AML-193 (cell line): Measurements from ENCODE around the gene LMBR1L.
"Not testable (repeated sequence)": the region's sequence is repeated elsewhere in the genome, so short reads cannot be mapped to it uniquely, and the experiment has no call there.

Experiments
- DNase-seq, 2 experiments: peaks; one replicate each; lab custom pipeline; 2025; lab: John Stamatoyannopoulos, UW

Gene LMBR1L

DNA sequence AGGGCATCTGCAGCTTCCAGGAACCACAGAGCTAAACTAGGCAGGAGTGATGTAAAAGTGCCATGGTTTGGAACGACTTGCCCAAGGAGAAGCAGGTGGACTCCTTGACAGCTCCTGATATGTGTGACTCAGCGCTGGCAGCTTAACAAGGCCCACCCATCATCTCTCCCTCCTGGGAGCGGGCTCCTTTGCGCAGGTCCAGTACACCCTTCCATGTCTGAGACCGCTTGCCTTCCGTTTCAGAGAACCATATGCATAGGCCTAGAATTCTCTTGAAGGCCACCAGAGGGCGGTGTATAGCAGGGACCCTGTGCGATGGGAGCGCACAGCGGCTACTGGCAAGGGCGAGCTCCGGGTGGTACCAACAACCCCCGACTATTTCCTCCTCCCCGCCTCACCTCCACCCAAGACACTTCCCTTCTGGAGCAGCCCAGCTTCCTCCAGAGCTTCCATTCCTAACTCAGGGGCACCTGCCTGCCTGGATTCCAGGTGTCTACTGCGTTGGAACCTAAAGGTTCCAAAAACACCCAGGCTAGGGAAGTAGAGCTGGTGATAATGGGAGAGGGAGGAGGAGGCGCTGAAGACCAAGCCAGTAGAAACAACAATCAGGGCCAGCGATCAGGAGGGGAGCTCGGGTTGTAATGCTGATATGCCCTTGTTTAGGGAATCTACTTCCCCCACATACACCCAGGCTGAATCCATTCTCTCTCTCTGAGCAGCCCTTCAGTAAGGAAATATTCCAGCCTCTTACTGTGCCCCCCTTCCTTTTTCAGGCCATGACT lies 22.3 kb downstream of the LMBR1L start:
- DNase-seq = peak; percentile 79 to 81

DNA sequence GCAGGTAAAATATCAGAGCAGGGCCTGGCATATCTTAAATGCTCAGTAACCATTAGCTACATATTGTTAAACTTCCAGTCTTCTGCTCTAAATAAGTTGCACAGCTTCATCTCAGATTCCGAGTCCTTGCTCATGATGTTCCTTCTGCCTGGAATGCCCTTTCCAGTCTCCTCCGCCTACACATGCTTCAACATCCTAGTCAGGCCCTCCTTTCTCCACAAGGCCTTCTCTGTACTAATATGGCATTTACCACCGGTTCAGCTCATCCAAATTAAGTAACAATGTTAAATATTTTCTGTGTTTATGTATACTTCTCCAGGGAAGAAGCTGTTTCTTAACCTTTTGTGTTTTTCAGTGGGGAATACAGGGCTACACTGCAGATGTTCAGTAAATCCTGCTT lies 24.5 kb downstream of the LMBR1L start:
- no peak for DNase-seq

DNA sequence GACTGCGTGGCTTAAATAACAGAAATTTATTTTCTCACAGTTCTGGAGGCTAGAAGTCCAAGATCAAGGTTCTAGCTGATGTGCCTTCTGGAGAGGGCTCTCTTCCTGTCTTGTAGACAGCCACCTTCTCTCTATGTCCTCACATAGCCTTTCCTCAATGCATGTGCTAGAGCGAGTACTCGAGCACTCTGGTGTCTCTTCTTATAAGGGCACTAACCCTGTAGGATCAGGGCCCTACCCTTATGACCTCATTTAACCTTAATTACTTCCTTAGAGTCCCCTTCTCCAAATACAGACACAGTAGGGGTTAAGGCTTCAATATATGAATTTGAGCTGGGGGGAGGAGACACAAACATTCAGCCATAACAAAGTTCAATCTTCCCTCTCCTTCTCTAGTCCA lies 26.2 kb downstream of the LMBR1L start:
- DNase-seq = no peak

DNA sequence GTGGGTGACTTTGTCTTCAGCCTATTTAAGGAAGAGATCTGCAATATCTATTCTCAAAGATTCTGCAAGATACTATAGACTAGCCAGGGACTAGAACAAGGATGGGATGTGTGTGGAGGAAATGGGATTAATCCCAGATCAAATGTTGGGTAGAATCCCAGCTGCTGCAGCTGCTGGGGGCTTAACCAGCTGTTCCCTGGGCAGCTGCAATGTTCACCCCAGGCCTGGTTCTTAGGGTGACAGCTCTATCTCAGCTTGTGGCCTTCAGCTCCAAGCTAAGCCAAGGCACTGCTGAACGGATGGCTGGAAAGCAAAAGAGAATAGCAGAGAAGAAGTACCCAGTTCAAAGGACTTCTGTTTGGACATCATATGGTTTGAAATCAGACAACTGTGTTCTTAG lies 30.9 kb downstream of the LMBR1L start:
- DNase-seq = no peak

DNA sequence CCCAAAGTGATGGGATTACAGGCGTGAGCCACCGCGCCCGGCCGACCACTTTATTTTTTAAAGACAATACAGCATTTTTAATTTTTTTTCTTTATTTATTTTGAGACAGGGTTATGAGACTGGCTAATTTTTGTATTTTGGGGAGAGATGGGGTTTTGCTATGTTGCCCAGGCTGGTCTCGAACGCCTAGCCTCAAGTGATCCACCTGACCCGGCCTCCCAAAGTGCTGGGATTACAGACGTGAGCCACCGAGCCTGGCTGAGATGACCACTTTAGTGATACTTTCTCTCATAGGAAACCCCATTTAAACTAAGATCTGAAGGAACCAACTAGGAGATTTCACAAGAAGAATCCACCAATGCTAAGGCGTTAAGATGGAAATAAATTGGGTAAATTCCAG lies 39.7 kb downstream of the LMBR1L start:
- no peak for DNase-seq

DNA sequence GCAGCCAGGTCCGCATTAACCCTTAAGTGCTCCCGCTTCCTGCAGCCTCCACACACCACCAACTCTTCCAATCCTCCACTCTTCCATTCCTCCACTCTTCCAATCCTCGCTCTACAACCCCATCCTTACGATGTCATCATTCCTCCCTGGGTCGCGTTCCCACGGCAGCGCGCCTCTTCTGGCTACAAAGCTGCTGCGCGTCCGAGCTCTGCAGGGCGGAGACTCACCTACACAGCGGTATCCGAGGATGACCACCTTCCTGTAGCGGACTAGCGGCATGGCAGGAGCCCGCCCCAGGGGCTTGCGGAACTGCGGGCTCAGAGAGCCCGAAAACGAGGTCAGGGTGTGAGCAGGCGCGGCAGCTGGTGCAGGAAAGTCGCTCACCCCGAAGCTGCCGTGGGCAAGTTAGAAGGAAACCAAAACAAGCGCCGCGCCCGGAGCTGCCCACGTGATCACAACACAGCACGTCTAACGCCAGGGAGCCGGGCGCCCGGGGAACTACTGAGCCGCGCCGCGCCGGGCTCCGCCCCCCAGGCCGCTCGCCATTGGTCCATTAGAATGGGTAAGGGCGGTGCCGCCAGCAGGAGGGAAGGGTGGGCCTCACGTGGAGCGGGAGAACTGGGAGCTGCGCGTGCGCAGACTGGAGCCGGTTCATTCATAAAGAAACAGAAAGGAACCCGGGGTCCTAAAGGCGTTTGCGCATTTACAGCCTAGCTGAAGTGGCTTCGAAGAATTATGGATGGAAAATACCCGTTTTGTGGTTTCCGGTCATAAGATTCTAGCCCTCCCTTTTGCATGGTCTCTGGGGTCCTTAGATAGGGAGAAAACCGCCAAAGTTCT lies 40.9 kb downstream of the LMBR1L start, which contains the start of gene RHEBL1:
Gene RHEBL1, minus strand, starts transcription at position 473 of the 840 bp plus-strand sequence. Its CDS starts 194 bp downstream, at position 279.
- peak; percentile 97 to 98 for DNase-seq

DNA sequence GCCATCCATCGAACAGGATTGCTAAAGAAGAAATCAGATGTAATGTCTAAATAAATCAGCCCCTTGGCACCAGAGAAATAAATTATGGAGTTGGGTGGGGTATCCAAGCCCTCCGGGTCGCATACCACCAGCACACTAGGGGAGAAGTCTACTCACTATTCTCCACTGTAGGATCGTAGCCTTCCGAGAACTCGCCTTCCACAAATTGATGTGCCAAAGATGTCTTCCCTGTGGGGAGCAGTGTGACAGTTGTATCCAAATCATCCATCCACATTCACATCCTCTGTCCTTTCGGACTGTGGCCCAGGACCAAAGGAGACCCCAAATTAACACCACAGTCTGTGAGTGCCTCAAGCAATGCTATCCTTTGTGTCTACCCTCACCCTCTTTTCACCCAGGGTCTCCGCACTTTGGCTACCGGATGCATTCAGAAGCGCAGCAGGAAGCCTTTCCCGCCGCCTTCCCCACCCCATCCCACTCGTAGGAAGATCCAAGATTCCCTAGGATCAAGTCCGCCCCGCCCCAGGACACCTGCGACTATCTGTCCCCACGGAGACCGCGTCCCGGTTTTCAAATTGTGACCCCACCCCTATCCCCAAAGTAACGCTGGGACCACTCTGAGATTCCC lies 41.7 kb downstream of the LMBR1L start:
- DNase-seq = no peak

DNA sequence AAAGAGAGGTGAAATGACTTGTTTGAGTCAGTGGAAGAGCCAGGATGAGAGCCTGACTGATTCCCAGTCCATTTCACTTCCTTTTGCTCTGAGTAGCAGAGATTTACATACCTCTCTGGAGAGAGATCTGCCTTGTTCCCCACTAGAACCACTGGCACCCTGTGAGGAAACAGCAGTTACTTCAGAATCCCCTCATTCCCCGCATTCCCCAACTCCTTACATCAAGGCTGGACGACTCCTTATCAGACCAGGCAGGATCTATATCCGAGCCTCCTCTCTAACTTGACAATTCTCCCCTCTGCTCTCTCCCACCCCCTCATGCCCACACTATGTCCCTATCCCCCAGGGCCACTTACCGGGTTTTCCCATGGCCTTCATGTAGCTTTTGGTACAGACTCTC lies 44.5 kb downstream of the LMBR1L start:
- DNase-seq = no peak

DNA sequence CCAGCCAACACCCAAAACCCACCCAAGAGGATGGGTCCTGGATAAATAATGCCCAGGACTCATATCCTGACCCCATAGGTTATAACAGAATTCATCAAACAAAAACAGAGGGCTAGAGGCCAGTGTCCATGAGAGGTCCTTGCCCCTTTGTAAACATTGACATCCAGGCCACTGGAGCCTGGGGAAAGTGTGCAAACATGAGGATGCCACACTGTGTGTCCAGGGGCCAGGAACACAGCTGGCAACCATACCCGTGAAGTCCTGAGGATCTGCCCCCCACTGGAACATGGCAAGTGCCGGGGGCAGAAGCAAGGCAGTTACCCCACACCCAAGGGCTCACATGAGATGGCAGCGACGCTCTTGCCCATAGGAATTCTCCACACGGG lies 45.9 kb downstream of the LMBR1L start:
- DNase-seq = no peak

DNA sequence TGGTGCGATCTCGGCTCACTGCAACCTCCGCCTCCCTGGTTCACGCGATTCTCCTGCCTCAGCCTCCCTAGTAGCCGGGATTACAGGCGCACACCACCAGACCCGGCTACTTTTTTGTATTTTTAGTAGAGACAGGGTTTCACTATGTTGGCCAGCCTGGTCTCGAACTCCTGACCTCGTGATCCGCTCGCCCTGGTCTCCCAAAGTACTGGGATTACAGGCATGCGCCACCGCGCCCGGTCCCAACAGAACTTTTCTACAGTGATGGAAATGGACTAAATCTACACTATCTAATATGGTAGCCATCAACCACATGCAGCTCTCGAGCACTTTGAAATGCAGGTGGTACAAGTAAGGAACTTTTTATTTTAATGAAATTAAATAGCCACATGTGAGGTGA lies 48.7 kb downstream of the LMBR1L start:
- not testable (repeated sequence) for DNase-seq

DNA sequence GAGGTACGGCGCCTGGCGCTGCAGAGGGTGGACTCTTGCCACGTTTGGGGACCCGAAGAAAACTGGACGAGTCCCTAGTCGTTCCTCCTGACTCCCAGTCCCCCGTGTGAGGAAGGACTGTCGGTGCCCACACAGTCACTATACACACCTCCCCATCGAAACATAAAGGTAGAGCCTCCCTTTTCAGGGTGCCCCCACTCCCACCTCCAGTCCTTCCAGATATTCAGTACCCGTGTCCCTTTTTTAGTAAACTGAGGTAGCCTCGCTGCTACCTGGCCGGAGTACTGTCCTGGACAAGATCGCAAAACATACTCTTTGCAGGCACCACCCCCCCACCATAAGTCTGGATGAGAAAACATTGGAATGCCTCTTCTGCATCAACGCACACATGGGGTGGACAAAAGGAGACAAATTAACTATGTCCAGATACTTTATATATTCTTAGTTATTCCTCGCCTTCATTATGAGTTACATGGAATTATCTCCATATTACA lies 49.4 kb downstream of the LMBR1L start:
- no peak for DNase-seq

DNA sequence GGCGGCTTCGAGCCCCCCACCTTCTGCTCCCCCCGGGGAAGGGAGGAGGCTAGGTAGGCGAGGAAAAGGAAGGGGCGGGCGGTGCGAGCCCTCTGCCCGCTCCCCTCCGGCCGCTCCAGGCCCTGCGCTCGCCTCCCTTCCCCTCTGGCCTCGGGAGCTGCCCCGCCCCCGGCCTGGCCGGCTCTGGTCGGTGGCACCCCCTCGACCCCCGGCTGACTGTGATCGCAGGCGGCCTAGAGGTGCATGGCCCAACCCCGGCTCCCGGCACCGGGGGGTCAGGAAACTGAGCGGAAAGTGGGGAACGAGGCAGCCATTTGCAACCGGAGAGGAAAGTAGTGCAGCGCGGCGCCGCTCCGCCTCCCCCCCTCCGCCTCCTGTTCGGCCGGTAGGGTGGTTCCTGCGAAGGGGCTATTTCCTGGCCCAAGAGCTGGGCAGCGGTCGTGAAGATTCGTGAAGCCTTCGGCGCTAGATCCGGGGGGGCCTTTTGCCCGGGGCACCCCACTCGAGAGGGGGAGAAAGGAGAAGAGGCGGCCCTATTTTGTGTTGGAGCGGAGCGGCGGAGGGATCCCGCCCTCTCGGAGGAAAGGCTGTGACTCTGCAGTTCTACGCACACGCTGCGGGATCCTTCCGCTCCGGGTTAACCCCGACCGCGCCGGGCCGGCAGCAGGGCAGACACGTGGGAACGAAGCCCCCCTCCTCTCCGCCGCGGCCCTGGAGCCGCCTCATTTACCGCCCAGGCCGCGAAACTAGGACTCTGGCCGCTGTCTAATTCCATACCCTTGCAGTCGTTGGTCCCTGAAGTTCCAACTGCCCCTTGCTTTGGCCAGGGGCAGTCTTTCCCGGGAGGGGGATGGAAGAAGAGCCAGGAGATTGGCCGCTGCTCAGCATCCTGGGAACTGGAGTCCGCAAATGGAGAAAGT lies 50.1 kb downstream of the LMBR1L start, which contains the start of gene KMT2D:
Gene KMT2D, minus strand, starts transcription at position 558 of the 920 bp plus-strand sequence. CDS start 5,470 bp downstream, outside the sequence.
- DNase-seq = peak; percentile 82

DNA sequence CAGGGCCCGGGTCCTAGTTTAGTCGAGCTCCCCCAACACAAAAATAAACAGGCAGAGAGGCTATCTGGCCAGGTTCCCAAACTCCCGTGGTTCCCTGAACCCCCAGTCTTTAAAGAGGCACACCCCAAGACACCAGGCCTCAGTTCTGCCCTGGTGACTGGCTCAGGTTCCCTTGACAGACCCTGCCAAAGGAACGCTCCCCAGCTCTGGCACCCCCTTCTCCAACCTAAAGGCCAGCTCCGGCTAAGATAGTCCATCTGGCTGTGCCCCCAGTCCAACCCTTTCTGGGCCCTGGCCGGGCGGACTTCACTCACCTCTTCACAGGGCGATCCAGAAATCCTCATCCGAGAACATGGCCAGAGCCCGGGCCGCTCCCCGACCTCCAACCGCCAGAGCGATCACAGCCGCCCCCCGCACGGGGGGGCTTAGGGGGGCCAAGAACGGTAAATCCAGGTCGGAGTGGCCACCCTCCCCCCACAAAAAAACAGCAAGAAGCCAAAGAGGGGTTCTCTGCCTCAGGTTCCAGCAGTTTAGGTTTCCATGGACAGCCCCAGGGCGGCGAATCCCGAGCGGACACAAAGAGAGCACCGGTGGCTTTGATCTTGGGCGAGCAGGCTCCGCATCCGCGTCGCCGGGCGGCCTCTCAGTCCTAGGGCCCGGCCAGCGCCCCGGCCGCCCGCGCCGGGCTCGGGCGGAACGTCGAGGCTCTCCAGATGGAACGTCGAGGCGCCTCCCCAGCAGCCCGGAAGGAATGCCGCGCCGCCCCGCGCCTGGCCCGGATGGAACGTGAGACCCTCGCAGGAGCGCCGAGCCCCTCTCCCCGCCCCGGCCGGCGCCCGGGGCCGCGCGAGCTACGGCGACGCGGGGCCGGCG lies 51.1 kb downstream of the LMBR1L start:
- DNase-seq = no peak

DNA sequence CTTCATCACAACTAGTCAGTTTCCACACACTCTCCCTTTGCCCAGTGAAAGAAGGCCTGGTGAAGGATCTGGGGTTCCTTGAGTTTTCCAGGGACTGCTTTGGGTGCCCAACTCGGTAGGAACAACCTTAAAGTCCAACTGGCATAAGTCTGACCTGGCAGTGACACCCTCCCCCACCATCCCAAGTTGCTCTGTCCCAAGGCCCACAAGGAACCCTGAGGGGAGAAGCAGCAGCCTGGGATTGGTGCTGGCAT lies 51.7 kb downstream of the LMBR1L start:
- DNase-seq = no peak

DNA sequence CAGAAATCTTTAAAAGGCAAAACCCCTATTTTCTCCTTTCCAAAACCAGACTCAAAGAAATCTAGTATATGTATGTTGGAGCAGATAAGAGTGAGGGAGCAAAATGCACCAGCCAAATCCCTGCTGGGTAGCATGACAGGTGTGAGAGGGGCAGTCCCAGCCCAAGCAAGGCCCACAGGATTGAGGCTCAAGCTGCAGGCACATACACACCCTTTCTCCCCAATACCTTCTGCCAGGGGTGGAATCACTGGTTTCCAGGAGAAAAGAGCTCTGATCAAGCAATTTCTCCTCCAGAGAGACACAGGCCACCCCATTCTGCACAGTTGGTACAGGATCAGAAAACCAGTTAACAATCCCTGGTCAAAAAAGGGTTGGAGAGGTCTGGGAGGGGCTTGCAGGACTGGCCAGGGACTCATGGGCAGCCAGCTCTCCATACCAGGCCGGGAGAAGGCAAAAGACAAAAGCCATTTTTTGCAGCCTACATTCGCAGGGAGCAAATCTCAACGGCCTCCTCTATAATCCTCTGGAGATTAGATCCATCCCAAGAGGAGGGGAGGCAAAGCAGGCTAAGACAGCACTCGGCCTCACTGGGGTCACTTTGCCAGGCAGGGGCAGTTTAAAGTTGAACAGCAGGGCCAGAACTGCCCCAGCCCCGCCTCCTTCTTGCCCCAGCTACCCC lies 52.1 kb downstream of the LMBR1L start:
- no peak for DNase-seq

DNA sequence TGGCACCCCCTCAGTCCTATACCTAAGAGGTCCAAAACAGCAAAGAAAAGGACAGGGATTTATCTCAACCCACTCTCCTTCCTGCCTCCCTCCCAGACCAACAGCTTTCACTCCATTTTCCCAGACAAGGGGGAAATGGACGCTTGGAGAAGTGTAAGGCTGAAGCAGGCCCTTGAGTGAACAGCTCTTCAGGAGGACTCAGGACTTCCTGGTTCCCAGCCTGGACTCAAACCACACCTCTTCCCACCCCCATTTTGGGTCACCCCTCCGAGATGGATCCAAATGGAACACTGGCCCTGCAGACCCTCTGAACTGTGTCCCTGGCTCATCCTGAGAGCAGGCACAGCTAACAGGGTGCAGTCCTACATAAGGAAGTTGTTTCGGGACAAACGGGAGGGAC lies 52.8 kb downstream of the LMBR1L start:
- peak; percentile 17 to 30 for DNase-seq

DNA sequence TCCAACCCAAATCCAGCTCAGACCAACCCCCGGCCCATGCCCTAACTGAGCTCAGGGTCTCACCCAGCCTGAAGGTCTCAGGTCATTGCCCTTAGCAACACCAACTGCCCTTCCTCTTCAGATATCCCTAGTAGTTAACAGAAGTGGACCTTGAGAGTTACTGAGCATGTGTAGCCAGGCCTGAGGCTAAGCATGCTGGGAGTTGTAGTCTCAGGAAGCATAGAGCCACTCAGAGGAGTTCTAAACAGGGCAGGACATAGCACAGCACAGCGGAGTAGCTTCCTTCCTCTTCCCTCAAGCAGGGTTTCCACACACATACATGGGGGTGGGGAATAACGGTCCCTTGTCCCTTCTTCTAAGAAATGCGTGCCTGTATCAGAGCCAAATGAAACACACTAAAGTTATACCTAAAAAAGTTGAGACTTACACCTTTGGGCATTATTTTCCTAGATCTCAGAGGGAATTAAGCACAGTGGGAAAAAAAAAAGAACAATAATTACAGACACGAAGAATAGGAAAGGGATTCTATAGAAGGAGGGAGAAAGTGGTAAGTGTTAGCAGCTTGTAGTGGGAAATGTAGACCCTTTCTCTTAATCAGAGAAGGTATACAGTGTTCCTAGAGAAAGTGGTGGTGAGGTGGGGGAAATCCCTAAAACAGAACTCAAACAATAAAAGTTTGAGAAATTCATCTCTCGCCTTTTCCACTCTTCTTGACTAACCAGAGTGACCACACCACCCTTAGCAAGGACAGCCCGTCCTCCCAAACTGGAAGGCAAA lies 54.5 kb downstream of the LMBR1L start:
- DNase-seq = peak; percentile 97 to 98

DNA sequence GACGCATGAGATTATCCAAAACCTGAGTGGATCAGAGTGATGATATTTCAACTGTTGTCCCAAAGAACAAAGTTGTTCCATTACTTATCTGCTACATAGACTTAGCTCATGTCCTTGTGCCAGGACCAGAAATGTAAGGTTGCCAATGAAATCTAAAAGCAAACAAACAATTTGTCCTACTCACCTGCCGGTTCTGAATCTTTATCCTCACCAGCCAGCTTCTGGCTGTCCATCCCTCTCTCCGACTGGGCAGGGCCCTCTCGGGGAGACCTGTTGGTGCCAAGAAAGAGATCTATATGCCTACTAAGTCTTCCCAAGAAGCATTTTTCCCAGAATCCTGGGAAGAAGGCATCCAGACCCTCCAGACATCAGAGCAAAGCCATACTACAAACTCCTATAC lies 55.6 kb downstream of the LMBR1L start:
- no peak for DNase-seq

DNA sequence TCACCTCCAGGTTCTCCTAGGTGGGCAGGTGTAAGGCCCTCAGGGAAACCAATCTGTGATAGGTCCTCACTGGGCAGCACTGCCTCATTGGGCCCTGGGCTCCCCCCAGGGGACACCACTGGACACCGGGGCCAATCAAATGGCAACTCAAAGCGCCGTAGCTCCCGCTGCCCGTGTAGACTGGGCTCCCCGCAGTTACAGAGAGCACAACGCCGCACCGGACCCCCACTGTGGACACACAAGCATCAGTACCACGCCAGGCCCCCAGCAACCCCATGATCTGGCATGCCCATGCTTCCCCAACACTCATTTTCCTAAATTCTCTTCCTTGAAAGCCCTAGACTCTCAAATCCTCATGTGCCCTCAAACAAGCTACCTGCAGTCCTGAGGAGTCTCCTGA lies 56.1 kb downstream of the LMBR1L start:
- DNase-seq = no peak
